Measurements from ENCODE around the gene RALGDS.

The RALGDS gene

DNA sequence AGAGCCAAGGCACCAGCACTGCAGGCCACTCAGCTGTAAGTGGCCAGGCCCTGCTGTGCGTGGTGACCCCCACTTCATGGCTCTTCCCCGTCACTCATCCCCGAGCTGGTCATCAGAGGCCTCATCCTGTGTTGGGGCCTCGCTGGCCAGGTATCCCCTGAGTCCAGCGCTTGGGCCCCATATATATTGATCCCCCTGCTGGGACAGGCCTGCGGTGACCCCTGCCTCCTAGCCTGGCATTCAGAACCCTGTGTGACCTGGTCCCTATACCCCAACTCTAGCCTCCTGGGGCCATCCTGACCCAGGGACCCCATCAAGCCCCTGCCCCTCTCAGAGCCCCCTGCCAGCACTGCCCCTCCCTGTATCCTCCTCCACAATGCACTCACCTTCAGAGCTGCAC lies 30.0 kb upstream of the RALGDS start:
- no peak for DNase-seq (ENCODE audit: low read depth)

- peak; percentile 76 for DNase-seq (ENCODE audit: low read depth)
Observed at GRCh38 chr9:133149130-133150015, 28.3 kb upstream of the RALGDS start.

GRCh38 chr9:133148199-133149129 lies 27.4 kb upstream of the RALGDS start:
- DNase-seq (ENCODE audit: low read depth), result peak; percentile 36

DNA sequence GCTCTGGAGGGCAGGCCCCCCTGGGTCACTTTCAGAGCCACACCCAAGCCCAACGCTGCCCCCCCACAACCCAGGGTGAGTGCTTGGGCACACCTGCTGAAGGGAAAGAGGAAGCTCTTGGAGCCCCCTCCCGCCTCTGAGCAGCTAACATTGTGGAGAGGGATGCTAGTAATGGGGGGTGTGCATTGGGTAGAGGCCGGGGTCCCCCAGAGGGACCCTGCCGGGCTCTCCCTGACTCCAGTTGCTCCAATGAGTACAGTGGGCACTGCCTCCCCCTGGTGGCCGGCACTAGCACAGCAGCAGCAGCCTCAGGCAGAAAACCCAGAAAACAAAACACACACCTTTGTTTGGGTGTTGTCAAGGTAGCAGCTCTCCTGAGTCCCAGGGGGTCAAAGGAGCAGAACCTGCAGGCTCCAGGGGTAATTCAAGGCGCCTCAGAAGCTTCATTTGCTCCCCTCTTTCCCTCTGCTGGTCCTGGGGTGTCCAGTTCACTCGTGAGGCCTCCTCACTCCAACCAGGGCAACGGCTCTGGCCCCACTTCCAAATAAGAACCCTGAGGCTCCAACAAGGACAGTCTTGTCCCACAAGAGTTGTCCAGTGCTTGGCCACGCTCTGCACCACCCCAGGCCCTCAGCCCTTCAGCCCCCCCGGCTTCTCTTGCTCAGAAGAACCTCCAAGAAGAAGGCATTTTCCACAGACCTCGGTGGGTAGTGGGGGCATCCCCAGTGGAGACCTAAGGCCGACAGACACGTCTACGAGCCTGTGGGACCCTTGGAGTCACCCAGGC lies 26.6 kb upstream of the RALGDS start:
- DNase-seq (ENCODE audit: low read depth), result peak; percentile 70

GRCh38 chr9:133146746-133147411 lies 25.8 kb upstream of the RALGDS start:
- DNase-seq (ENCODE audit: low read depth), result no peak

GRCh38 chr9:133144904-133145851 lies 24.1 kb upstream of the RALGDS start:
- DNase-seq (ENCODE audit: low read depth), result no peak

DNA sequence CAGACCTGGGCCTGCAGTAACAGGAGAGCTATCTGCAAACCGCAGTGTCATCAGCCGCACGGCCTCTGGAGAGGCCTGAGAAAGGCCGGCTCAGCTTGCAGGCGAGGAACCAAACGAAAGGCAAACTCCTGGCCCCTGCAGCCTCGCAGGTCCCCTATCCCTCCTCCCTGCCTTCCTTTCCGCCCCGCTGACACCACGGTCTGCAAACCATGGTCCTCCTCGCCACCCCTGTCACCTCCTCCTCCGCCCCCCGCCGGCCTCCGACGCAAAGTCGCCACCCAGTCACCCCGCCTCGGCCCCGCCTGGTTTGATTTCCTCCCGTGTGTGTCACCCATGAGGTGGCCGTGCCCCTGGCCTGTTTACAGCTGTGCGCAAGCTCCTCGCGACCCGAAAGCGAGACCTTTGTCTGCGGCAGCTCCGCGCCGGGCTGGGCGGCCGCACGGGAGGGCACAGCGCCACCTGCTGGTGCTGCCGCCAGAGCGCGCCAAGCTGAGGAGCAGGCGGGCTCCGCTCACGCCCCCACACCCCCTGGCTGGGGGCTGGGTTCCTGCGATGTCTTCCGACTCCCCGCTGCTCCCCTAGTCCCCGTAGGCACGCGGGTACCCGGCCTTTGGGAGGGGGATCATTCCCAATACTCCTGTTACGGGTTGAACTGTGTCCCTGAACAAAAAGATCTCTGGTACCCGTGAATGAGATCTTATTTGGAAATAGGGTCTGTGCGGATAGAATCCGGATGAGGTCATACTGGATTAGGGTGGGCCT lies 23.3 kb upstream of the RALGDS start:
- DNase-seq (ENCODE audit: low read depth), result peak; percentile 80

DNA sequence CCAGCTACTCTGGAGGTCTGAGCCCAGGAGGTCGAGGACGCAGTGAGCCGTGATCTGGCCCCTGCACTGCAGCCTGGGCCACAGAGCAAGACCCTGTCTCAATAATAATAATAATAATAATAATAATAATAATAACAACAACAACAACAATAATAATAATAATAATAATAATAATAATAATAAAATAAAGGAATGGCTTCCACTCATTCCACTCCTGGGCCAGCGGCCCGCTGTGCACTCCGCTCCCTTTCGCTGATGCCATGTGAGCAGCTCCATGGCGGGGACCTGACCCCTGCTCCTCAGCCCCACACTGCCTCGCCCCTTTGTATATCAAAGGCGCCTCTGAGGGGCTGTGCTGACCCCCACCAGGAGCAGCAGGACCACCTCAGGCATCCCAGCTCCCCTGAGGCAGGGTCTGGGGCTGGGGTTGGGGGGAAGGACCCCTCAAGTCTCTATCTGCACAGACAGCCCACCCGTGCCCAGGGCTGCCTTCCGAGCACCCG lies 22.6 kb upstream of the RALGDS start:
- no peak for DNase-seq (ENCODE audit: low read depth)

GRCh38 chr9:133142684-133143622 lies 21.9 kb upstream of the RALGDS start:
- no peak for DNase-seq (ENCODE audit: low read depth)

DNA sequence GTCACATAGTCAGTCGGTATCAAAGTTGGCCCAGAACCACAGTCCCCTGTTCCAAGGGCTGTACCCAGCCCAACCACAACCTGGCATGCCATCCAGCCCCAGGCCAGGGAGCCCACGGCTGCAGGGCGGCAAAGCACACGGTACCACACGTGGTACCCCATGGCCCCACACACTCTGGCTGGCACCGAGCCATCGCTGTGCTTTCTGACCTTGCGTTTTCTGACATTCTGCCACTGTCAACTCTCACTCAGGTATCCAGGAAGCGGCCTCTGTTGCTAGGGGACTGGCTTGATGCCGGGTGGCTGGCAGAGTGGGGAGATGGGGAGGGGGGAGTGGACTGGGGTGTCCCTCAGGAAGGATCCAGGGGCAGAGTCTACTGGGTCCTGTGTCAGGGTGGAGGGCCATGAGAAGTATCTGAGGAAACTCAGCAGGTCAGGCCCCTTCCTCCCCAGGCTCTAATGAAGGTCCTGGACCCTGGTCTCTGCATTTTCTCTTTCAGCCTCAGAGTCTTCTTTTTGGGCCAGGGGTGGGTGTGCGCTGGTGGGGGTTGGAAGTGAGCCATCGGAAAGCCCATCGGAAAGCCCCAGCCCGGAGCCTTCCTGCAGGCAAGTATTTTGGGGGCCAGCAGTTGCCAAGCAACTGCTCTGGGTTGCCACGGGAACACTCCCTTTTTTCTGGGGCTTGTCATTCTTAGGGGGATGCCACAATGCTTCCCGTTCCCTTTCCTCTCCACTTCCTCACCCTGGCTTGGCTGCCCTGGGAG lies 21.0 kb upstream of the RALGDS start:
- peak; percentile 61 for DNase-seq (ENCODE audit: low read depth)

DNA sequence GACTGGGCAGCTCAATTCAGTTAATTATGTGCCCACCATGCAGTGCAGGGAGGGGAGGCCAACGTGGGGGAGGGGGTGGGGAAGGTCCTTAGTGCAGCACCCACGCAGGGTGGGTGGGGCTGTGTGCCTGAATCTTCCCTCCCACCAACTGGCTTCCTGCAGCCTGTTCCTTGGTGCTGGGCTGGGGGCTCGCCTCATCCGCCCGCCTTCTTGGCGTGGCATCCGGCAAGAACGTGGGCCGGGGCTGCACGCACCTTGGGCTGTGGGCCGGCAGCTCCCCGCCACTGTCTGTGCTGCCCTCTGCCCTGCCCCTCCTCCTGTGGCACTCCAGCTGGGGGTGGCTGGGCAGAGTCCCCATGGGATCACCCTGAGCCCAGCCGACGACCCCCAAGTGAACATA lies 19.6 kb upstream of the RALGDS start:
- no peak for DNase-seq (ENCODE audit: low read depth)

GRCh38 chr9:133140174-133140505 lies 19.1 kb upstream of the RALGDS start:
- DNase-seq (ENCODE audit: low read depth), result no peak

- DNase-seq (ENCODE audit: low read depth), result no peak
Observed at GRCh38 chr9:133139246-133140173, 18.5 kb upstream of the RALGDS start.

GRCh38 chr9:133137451-133138231 lies 16.6 kb upstream of the RALGDS start:
- DNase-seq (ENCODE audit: low read depth), result no peak

- peak; percentile 73 for DNase-seq (ENCODE audit: low read depth)
Observed at GRCh38 chr9:133135146-133135745, 14.2 kb upstream of the RALGDS start.

All from activated T-helper 9 cell treated with anti-CD3 and anti-CD28 coated beads, Interleukin-2, amount 50 U/mL, for 16 hours (primary cell).